ENCODE data around the gene LRRC3. TPM values are rescaled to one million over a fixed set of nuclear protein-coding genes. Genes with fewer than 3 reads are reported as not detected.

The LRRC3 gene
- total RNA-seq, 4 donors from 2014 or later = 1.7 to 6.6 (median 2.2) TPM

GRCh38 chr21:44450402-44450801 lies 4.9 kb upstream of the LRRC3 start:
- Histone ChIP-seq H3K4me1 (peaks cover 0 to 4% (median 2%) of the 10 kb centered on the region in 4 donors), H3K4me3 (no peak overlapping the region), H3K9me3 (no peaks in the 10 kb centered on the region), H3K36me3 (no peaks in the 10 kb centered on the region), H3K27me3 (no peaks in the 10 kb centered on the region), H3K27ac (no peak overlapping the region)
- no peak for TF ChIP-seq CTCF (IDR thresholded peaks at IDR 0.05)
- TF ChIP-seq POLR2A (IDR thresholded peaks at IDR 0.05) = no peak
- no peak for DNase-seq

- no peak for DNase-seq
- H3K9me3 ChIP-seq = no peaks in the 10 kb centered on the region
- H3K4me1 ChIP-seq = peaks cover 0 to 5% (median 5%) of the 10 kb centered on the region in 4 donors
- H3K36me3 ChIP-seq = no peaks in the 10 kb centered on the region
- TF ChIP-seq CTCF (IDR thresholded peaks at IDR 0.05) (no peak), POLR2A (IDR thresholded peaks at IDR 0.05) (no peak)
- no peak overlapping the region for H3K27ac ChIP-seq
- no peaks in the 10 kb centered on the region for H3K27me3 ChIP-seq
- H3K4me3 ChIP-seq = no peak overlapping the region
These were observed 4.3 kb upstream of the LRRC3 start for GRCh38 chr21:44450999-44451398.

- DNase-seq = no peak
- H3K27ac ChIP-seq = no peak overlapping the region
- H3K4me3 ChIP-seq = no peak overlapping the region
- H3K27me3 ChIP-seq = no peaks in the 10 kb centered on the region
- no peaks in the 10 kb centered on the region for H3K9me3 ChIP-seq
- H3K36me3 ChIP-seq = no peaks in the 10 kb centered on the region
- peaks cover 0 to 11% (median 8%) of the 10 kb centered on the region in 4 donors for H3K4me1 ChIP-seq
- TF ChIP-seq POLR2A (IDR thresholded peaks at IDR 0.05) = no peak
- no peak for TF ChIP-seq CTCF (IDR thresholded peaks at IDR 0.05)
These were observed 2.2 kb upstream of the LRRC3 start for GRCh38 chr21:44453120-44453519.

GRCh38 chr21:44454058-44454457 lies 1.3 kb upstream of the LRRC3 start:
- H3K36me3 ChIP-seq = no peaks in the 10 kb centered on the region
- H3K4me3 ChIP-seq = no peak overlapping the region
- TF ChIP-seq CTCF (IDR thresholded peaks at IDR 0.05) = no peak
- H3K27me3 ChIP-seq = no peaks in the 10 kb centered on the region
- no peak overlapping the region for H3K27ac ChIP-seq
- peak in 1 of 3 donors; percentile 15 for DNase-seq
- H3K4me1 ChIP-seq = peaks cover 0 to 11% (median 8%) of the 10 kb centered on the region in 4 donors
- H3K9me3 ChIP-seq = no peaks in the 10 kb centered on the region

GRCh38 chr21:44455524-44456213 lies 359 bp downstream of the LRRC3 start:
- Histone ChIP-seq H3K9me3 (no peaks in the 10 kb centered on the region), H3K4me3 (peak overlapping the region; percentile 52 to 91 (median 78)), H3K36me3 (no peaks in the 10 kb centered on the region), H3K27me3 (no peaks in the 10 kb centered on the region), H3K4me1 (peaks cover 0 to 11% (median 8%) of the 10 kb centered on the region in 4 donors), H3K27ac (peak overlapping the region in 2 of 4 donors; percentile 46 to 49)
- TF ChIP-seq CTCF (IDR thresholded peaks at IDR 0.05) (no peak), POLR2A (IDR thresholded peaks at IDR 0.05) (no peak)
- DNase-seq = peak; percentile 31 to 71 (median 68)

Measured in Peyer's patch (tissue), 4 donors.